Pons (tissue), 1 donor: ENCODE results near the gene LENEP.
A peak's percentile ranks its signal among the peaks of the same experiment; 100 is the strongest.
"Not testable (repeated sequence)": the region's sequence is repeated elsewhere in the genome, so short reads cannot be mapped to it uniquely, and the experiment has no call there.

Source experiments
- DNase-seq: peaks from one replicate; pipeline ENCODE4 v3.0.0-alpha.2; 2016; ENCODE audit warnings: low spot score

The LENEP gene

GRCh38 chr1:154975409-154976059 is 17.9 kb upstream of the LENEP start:
- peak; percentile 53 for DNase-seq

DNA sequence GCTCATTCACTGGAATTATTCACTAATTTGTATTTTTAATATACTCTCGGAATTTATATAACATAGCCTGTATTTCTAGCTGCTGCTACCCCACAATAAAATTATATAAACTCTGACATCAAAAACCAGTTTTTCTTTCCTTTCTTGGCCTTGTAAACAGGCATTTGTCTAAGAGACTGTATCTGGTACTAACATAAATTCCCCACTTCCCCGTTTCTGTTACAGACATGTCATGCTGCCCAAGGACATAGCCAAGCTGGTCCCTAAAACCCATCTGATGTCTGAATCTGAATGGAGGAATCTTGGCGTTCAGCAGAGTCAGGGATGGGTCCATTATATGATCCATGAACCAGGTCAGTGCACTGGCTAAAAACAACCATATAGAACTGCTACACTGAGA is 15.6 kb upstream of the LENEP start:
- not testable (repeated sequence) for DNase-seq

GRCh38 chr1:154978360-154978759 is 15.0 kb upstream of the LENEP start:
- DNase-seq, result no peak

DNA sequence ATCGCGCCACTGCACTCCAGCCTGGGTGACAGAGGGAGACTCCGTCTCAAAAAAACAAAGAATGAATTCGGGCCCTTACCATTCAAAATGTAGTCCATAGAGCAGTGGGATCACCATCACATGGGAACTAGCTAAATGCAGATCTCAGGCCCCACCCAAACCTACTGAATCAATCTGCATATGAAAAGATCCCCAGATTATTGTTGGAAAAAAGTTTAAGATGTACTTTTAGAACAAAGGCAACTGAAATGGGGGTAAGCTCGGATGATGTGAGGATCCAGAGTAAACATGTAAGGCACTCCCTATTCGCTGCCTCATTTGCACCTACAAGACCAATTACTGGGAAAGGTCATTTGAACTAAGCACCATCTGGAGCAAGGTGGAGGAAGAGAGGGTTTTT is 11.0 kb upstream of the LENEP start:
- no peak for DNase-seq

GRCh38 chr1:154982897-154983648 is 10.3 kb upstream of the LENEP start, which contains the start of gene FLAD1:
FLAD1 (plus strand) TSS chr1:154983344; CDS start chr1:154983695, 351 bp downstream.
- DNase-seq, result peak; percentile 99

GRCh38 chr1:154983776-154984466 is 9.5 kb upstream of the LENEP start:
- DNase-seq, result no peak

DNA sequence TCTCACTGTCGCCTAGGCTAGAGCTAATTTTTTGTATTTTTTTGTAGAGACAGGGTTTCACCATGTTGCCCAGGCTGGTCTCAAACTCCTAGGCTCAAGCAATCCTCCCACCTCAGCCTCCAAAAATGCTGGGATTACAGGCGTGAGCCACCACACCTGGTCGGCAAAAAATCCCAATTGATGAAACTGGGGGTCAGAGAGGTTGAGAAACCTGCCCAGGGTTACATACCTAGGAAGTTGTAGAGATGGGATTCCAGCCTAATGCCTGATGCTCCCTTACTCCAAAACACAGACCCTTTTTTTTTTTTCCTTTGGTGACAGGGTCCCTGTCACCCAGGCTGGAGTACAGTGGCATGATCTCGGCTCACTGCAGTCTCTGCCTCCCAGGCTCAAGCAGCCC is 6.7 kb upstream of the LENEP start:
- DNase-seq, result not testable (repeated sequence)

DNA sequence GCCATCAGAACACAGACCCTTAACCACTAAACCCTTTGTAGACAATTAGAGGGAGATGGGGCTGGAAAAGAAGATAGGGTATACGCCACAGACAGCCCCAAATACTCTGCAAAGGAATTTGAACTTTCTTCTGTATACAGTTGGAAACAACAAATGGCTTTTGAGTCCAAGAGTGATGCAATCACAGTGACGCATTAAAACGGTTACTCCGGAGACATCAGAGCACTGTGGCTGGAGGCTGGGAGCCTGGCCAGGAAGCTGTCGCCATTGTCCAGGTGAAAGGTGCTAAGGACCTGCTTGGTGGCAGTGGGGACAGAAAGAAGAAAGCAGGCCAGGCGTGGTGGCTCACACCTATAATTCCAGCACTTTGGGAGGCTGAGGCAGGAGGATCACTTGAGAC is 6.1 kb upstream of the LENEP start:
- DNase-seq, result no peak

- no peak for DNase-seq
Measured at GRCh38 chr1:154988058-154988954, 5.1 kb upstream of the LENEP start.

GRCh38 chr1:154989195-154989860 is 4.1 kb upstream of the LENEP start:
- no peak for DNase-seq

- DNase-seq, result no peak
Measured at GRCh38 chr1:154990276-154990675, 3.1 kb upstream of the LENEP start.

GRCh38 chr1:154992721-154993571 is 440 bp upstream of the LENEP start:
- no peak for DNase-seq

DNA sequence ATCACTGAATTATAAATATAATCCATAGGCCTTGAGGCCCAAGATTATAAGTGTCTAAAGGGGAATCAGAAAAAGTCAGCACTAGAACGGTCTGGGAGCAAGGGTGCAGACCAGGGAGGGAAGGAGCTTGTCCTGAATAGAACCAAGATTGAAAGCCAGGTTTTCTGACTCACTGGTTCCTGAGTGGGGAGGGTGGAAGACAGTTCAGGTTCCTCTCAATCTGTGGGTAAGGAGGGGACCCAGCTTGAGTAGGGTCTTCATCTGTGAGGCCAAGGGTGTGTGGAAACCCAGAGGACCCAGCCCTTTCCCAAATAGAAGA is 842 bp downstream of the LENEP start:
- DNase-seq, result no peak

- no peak for DNase-seq
Measured at GRCh38 chr1:154994591-154994990, 1.2 kb downstream of the LENEP start.

GRCh38 chr1:154995301-154995983 is 2.1 kb downstream of the LENEP start:
- peak; percentile 77 for DNase-seq

DNA sequence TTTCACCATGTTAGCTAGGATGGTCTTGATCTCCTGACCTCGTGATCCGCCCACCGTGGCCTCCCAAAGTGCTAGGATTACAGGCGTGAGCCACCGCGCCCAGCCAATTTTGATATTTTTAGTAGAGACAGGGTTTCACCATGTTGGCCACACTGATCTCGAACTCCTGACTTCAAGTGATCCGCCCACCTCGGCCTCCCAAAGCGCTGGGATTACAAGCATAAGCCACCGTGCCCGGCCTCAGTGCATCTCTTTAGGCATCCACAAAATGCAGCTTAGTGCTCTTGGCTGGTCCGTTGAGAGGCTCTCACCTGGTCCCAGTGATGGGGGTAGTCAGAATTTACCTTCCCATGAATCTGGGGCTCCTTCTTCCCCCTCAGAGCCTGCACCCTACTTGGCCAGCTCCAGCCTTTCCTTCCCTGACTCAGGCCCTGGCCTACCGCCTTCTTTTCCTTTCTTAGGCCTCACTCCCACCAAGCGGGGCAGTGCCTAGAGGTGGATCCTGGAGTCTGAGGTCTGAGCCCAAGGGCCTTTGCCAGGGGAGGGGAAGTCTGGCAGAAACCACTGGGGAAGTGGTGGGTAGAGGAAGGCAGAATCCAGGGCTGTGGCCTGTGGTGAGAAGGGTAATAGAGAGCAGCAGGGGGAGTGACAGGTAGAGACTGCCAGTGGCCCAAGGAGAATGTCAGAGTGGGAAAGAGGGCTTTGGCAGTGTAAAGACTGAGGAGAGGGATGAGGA is 3.7 kb downstream of the LENEP start:
- DNase-seq, result no peak

GRCh38 chr1:154998201-154998780 is 4.9 kb downstream of the LENEP start:
- no peak for DNase-seq

GRCh38 chr1:154998818-154999570 is 5.6 kb downstream of the LENEP start:
- no peak for DNase-seq
